Measurements from ENCODE around the gene XPC. TPM values are rescaled to one million over a fixed set of nuclear protein-coding genes. Genes with fewer than 3 reads are reported as not detected.

XPC gene
- polyA plus RNA-seq, 3 donors = 14.6 to 16.9 (median 16.8) TPM

DNA sequence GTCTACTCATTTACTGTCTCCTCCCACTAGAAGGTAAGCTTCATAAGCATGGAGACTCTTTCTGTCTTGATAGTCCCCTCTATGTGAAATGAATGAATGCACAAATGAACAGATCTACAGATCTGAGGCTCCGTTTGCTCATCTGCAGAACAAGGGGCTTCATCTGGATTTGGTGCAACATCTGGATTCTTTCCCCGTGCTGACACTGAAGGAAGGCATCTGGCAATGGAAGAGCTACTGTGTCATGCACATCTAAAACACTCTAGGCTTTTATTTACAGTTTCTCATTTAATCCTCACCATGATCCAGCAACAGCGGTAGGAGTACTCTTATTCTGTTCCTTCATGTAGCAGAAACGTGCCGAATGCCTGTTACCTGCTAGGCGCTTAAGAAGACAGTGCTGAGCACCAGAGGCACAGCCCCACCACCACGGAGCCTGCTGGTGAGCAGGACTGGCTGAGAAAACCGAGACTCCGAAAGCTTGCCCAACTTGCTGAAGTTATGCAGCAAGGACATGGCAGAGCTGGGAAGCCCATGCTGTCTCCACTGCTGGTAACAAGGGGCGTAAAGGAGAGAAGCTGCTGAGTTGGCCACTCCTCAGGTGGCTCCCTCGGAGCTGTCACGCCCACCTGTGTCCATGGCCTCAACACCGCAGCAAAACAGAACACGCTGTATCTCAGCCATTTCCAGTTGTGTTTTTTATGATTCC lies 31.3 kb upstream of the XPC start:
- no peak overlapping the region for H3K27ac ChIP-seq (ENCODE audit: low read depth, low read length)
- 78 to 82% (median 79%) methylated on average over 14 of the region's 14 CpGs for WGBS, 3 donors

- H3K27ac ChIP-seq (ENCODE audit: low read depth, low read length) = no peak overlapping the region
- 52 to 75% (median 64%) methylated on average over 5 of the region's 5 CpGs for WGBS, 3 donors
Observed at GRCh38 chr3:14208977-14209394, 30.6 kb upstream of the XPC start.

- no peak overlapping the region for H3K27ac ChIP-seq (ENCODE audit: low read depth, low read length)
- 92 to 93% (median 92%) methylated on average over 4 of the region's 4 CpGs for WGBS, 3 donors
Observed at GRCh38 chr3:14208168-14208567, 29.8 kb upstream of the XPC start.

DNA sequence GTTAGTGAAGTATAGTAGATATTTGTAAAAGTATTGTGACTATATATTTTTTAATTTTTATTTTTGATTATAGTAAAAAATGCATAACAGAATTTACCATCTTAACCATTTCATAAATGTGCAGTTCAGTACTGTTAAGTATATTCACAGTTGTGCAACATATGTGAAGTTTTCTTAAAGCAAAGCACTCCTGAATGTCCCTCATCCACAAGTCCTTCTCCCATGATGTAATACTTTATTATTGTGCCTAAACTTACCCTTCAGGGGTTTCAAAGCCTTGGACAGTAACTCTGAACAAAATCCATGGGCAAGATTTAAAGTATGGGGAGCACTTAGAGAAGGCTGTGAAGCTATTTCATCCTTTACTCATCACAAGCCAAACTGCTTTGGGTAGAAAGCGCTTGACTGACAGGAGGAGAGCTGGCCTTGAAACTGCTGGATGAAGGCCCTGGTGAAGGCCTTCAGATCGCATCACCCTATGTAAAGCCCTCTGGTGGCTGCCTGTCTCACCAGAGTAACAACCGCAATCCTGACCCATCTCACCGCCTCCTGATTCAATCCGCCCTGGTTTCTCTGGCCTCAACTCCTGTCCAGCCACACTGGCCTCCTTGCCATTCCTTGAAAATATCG lies 28.3 kb upstream of the XPC start:
- WGBS, 3 donors = 91 to 98% (median 95%) methylated on average over 6 of the region's 6 CpGs
- no peak overlapping the region for H3K27ac ChIP-seq (ENCODE audit: low read depth, low read length)

GRCh38 chr3:14204515-14205284 lies 26.3 kb upstream of the XPC start:
- no peak overlapping the region for H3K27ac ChIP-seq (ENCODE audit: low read depth, low read length)
- WGBS, 3 donors = 35 to 62% (median 43%) methylated on average over 11 of the region's 11 CpGs

DNA sequence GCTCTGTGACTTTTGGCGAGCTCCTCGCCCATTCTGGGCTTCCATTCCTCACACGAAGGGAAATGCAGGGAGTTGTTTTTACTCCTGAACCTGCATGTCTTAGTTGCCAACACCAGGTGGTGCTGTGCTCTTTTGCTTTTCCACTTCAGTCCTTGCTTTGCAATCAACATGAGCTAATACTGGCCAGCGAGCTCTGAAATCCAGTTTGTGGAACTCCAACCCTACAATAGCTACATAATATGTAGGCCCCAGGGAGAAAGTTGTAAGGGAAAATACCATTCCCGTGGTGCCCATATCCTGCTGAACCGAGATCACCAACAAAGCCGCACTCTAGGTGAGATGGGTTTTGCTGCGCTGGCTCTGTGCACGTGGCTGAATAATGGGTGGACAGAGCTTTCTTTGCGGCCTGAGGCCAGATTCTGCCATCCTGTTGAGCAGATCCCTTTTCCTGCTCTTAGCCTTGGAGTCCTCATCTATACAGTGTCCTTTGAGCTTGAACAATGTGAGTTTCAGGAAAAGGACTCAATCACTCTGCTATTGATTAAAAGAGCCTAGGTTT lies 25.2 kb upstream of the XPC start:
- H3K27ac ChIP-seq (ENCODE audit: low read depth, low read length) = no peak overlapping the region
- 40 to 50% (median 47%) methylated on average over 10 of the region's 10 CpGs for WGBS, 3 donors

GRCh38 chr3:14202874-14203520 lies 24.6 kb upstream of the XPC start:
- 66 to 71% (median 69%) methylated on average over 23 of the region's 23 CpGs for WGBS, 3 donors
- H3K27ac ChIP-seq (ENCODE audit: low read depth, low read length) = no peak overlapping the region

DNA sequence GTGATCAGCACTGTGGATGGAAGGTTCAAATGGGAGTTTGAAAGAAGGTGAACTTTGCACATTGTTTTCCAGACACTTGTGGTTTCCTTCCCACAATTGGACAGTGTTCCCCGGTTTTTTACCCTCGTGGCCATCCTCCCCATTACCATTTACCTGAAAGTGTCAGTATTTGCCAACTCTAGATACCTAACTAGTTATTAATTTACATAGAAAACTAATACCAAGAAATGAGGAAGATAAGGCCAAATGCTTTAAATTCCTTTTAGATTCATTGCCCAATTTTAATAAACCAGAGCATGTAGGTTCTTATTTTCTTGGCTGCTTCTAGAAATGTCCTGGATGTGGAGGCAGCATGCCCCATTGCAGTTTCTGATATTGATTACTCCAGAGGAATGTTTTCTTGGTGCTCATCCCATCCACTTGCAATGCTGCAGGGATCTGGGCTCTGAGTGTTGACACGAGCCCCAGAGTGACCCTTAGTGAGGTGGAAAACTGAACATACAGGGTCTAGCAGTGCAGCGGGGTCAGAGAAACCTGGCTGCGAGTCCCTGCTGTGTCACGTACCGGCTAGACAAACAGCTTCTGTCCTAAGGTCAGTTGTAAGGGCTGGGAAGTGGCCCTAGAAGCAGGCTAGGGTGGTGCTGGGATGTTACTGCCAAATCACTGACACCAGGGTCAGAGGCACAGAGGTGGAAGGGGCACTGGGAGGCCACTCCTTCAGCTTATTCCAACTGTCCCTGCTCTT lies 23.7 kb upstream of the XPC start:
- 26 to 60% (median 58%) methylated on average over 7 of the region's 7 CpGs for WGBS, 3 donors
- H3K27ac ChIP-seq (ENCODE audit: low read depth, low read length) = no peak overlapping the region

DNA sequence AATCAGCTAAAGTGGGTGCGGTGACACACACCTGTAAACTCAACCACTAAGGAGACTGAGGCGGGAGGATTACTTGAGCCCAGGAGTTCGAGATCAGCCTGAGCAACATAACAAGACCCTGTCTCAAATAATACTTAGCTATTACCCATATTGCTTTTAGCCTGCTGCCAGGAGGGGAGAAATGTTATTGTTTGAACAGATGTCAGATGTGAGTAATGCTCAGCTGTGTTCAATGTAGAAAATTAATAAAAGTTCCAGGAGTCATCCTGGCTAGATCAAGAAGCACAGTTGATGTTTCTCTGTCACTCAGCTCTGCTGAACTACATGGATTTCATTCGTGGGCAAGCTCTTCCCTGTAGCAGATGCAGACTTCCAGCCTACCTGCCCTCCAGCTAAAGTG lies 22.4 kb upstream of the XPC start:
- WGBS, 3 donors = 85 to 92% (median 92%) methylated on average over 4 of the region's 4 CpGs
- H3K27ac ChIP-seq (ENCODE audit: low read depth, low read length) = no peak overlapping the region

DNA sequence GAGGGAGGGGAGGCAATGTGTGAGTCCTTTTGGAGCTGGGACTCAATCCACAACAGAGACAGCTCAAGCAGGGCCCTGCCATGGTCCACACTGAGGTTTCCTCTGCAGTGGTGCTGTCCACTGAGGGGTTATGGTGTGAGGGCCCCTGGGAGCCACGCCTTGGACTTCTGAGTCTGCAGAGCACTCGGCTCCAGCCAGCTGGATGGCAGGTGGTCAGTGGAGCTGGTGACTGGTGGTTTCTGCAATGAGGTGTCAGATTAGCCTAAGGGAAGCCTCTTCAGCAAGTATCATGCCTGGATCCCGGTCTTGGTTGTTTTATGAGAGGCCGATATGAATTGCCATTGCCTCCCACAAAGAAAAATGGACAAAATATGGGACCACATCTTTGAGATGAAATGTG lies 21.9 kb upstream of the XPC start:
- 81 to 86% (median 86%) methylated on average over 4 of the region's 4 CpGs for WGBS, 3 donors
- no peak overlapping the region for H3K27ac ChIP-seq (ENCODE audit: low read depth, low read length)

DNA sequence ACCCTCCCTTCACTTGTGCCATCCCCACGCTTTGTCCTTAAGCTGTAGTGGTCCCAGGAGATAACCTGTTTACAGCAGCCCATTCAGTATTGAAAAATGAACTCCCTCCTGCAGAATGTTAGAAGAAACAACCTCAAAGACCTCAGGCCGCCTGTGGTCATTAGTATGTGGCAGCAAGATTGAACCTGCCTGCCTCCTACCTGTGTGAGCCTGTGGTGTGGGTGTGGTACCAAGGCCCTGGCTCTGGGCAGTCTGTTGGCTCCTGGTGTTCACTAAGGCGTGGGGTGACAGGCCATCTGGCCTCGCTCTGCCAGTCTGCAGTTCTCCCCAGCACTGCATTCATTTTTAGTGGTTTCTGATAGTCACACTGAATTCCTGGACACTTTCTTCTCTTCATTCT lies 21.2 kb upstream of the XPC start:
- WGBS, 3 donors = 81 to 85% (median 82%) methylated on average over 4 of the region's 4 CpGs
- no peak overlapping the region for H3K27ac ChIP-seq (ENCODE audit: low read depth, low read length)

GRCh38 chr3:14194865-14195264 lies 16.5 kb upstream of the XPC start:
- 85 to 89% (median 89%) methylated on average over 4 of the region's 4 CpGs for WGBS, 3 donors
- H3K27ac ChIP-seq (ENCODE audit: low read depth, low read length) = no peak overlapping the region

- 71 to 73% (median 72%) methylated on average over 4 of the region's 4 CpGs for WGBS, 3 donors
Observed at GRCh38 chr3:14188041-14188754, 9.8 kb upstream of the XPC start.

GRCh38 chr3:14186854-14187458 lies 8.6 kb upstream of the XPC start:
- WGBS, 3 donors = 93 to 94% (median 93%) methylated on average over 5 of the region's 5 CpGs
- H3K27ac ChIP-seq (ENCODE audit: low read depth, low read length) = no peak overlapping the region

More at GRCh38 chr3:14188041-14188754, 9.8 kb upstream of the XPC start:
- no peak overlapping the region for H3K27ac ChIP-seq (ENCODE audit: low read depth, low read length)

DNA sequence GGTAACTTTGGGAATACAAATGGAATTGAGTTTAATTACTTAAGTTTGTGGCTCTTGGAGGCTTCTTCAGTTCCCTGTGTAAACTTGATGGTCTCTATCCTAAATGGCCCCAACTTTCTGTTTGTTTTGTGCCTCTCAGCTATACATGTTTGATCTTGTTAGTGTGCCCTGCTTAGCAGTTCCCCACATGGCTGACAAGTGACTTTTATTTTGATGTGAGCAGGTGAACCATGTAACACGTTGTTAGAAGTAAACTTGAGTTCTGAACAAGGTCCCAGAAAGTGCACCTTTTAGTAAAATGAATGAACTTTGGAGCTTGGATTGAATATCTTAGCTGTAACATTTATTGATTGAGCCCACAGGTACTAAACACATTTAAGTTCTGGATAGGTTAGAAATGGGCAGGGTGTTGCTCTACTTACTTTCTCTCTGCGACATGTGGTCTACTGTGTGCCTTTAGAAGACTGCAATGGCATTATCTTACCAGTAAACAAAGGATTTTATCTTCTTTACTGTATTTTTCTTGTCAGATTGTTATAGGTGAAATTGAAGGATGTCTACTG lies 4.7 kb upstream of the XPC start:
- no peak overlapping the region for H3K27ac ChIP-seq (ENCODE audit: low read depth, low read length)
- 51 to 70% (median 67%) methylated on average over 2 of the region's 2 CpGs for WGBS, 3 donors

- 93 to 97% (median 96%) methylated on average over 3 of the region's 3 CpGs for WGBS, 3 donors
- no peak overlapping the region for H3K27ac ChIP-seq (ENCODE audit: low read depth, low read length)
Observed at GRCh38 chr3:14181253-14181652, 2.9 kb upstream of the XPC start.

- 96 to 100% (median 100%) methylated on average over 1 of the region's 1 CpG for WGBS, 3 donors
- H3K27ac ChIP-seq (ENCODE audit: low read depth, low read length) = no peak overlapping the region
Observed at GRCh38 chr3:14179795-14180194, 1.4 kb upstream of the XPC start.
